ENCODE measurements around the gene FAT2. TPM values are rescaled to one million over a fixed set of nuclear protein-coding genes. Genes with fewer than 3 reads are reported as not detected.

FAT2 gene
- total and polyA plus RNA-seq, 2 experiments from 2014 or later = 0.06 to 0.59 TPM

GRCh38 chr5:151562019-151562707, 29.0 kb downstream of the FAT2 start (continued):
- TF ChIP-seq REST (IDR thresholded peaks at IDR 0.05; ENCODE audit: unreplicated experiment) (no peak), ETS1 (IDR thresholded peaks at IDR 0.05) (no peak), NANOG (IDR thresholded peaks at IDR 0.05; ENCODE audit: borderline replicate concordance) (no peak)

DNA sequence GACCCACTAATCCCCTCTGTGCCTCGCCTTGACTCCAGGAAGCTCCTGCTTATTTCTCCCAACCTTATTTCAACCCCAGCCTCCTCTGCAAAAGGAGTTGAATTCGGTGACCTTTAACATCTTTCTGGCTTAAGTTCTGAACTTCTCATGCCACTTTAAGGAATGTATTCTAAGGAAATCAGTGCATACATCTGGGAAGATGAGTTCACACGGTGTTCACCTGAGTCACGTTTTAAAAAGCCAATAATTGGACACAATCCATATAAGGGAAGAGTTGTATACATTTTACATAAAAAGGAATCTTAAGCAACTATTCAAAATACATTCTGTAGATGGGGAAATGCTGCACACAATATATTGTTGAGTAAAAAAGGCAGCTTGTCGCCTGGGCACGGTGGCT, 33.2 kb downstream of the FAT2 start:
- Histone ChIP-seq H3K9me2 (ENCODE audit: insufficient read depth) (no peaks in the 10 kb centered on the region; the same call in 1 of the 2 replicates), H3K4me3 (no peak overlapping the region), H3K79me2 (replicated peaks; ENCODE audit: insufficient read depth) (no peaks in the 10 kb centered on the region), H3K4me2 (no peak overlapping the region), H3F3A (replicated peaks; ENCODE audit: low read depth) (no peaks in the 10 kb centered on the region), H2AFZ (no peak overlapping the region), H4K20me1 (replicated peaks; ENCODE audit: insufficient read depth) (no peaks in the 10 kb centered on the region), H3K4me1 (ENCODE audit: insufficient read depth) (no peaks in the 10 kb centered on the region), H3K27me3 (ENCODE audit: insufficient read depth) (no peaks in the 10 kb centered on the region), H3K36me3 (ENCODE audit: insufficient read depth) (no peaks in the 10 kb centered on the region), H3K27ac (ENCODE audit: low read depth) (no peak overlapping the region)
- no peak for TF ChIP-seq STAT1 (IDR thresholded peaks at IDR 0.05; ENCODE audit: unreplicated experiment)
- no peak for TF ChIP-seq EZH2phosphoT487 (IDR thresholded peaks at IDR 0.05; ENCODE audit: unreplicated experiment)
- no peak for TF ChIP-seq ZNF114 (CRISPR knock-in tag; IDR thresholded peaks at IDR 0.05)
- Mint-ChIP-seq H3K4me1 (peaks cover 7% of the 10 kb centered on the region), H3K9me3 (no peaks in the 10 kb centered on the region), H3K27me3 (ENCODE audit: insufficient read depth, low read depth, poor library complexity) (peaks cover 4% of the 10 kb centered on the region), H3K4me3 (no peak overlapping the region), H3K36me3 (ENCODE audit: low read depth) (no peaks in the 10 kb centered on the region), H3K27ac (no peak overlapping the region)
- ATAC-seq = no peak
- DNase-seq (ENCODE audit: low spot score) = no peak

- H3K4me1 Mint-ChIP-seq = peaks cover 7% of the 10 kb centered on the region
- H3K9me3 Mint-ChIP-seq = no peaks in the 10 kb centered on the region
- no peak for TF ChIP-seq ETS1 (IDR thresholded peaks at IDR 0.05)
- no peak for TF ChIP-seq ZNF114 (CRISPR knock-in tag; IDR thresholded peaks at IDR 0.05)
- TF ChIP-seq JUNB (IDR thresholded peaks at IDR 0.05; ENCODE audit: unreplicated experiment) = no peak
- TF ChIP-seq EZH2 (IDR thresholded peaks at IDR 0.05; ENCODE audit: low read depth, unreplicated experiment) = no peak
- no peak for TF ChIP-seq EZH2phosphoT487 (IDR thresholded peaks at IDR 0.05; ENCODE audit: unreplicated experiment)
- no peak for TF ChIP-seq ZNF331 (CRISPR knock-in tag; IDR thresholded peaks at IDR 0.05; ENCODE audit: low read depth)
- TF ChIP-seq, protein P1, sequence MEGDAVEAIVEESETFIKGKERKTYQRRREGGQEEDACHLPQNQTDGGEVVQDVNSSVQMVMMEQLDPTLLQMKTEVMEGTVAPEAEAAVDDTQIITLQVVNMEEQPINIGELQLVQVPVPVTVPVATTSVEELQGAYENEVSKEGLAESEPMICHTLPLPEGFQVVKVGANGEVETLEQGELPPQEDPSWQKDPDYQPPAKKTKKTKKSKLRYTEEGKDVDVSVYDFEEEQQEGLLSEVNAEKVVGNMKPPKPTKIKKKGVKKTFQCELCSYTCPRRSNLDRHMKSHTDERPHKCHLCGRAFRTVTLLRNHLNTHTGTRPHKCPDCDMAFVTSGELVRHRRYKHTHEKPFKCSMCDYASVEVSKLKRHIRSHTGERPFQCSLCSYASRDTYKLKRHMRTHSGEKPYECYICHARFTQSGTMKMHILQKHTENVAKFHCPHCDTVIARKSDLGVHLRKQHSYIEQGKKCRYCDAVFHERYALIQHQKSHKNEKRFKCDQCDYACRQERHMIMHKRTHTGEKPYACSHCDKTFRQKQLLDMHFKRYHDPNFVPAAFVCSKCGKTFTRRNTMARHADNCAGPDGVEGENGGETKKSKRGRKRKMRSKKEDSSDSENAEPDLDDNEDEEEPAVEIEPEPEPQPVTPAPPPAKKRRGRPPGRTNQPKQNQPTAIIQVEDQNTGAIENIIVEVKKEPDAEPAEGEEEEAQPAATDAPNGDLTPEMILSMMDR (conservative IDR thresholded peaks at IDR 0.05; ENCODE audit: low read depth in 2 of 2) = no peak
- no peak for TF ChIP-seq REST (IDR thresholded peaks at IDR 0.05; ENCODE audit: unreplicated experiment)
These were observed 33.7 kb downstream of the FAT2 start for GRCh38 chr5:151557466-151557865.

More at GRCh38 chr5:151557466-151557865, 33.7 kb downstream of the FAT2 start:
- Histone ChIP-seq H3K4me2 (no peak overlapping the region), H3K4me1 (ENCODE audit: insufficient read depth) (no peaks in the 10 kb centered on the region), H3K27me3 (ENCODE audit: insufficient read depth) (no peaks in the 10 kb centered on the region), H3K9me2 (ENCODE audit: insufficient read depth) (no peaks in the 10 kb centered on the region; the same call in 1 of the 2 replicates), H3K79me2 (replicated peaks; ENCODE audit: insufficient read depth) (no peaks in the 10 kb centered on the region), H2AFZ (no peak overlapping the region), H4K20me1 (replicated peaks; ENCODE audit: insufficient read depth) (no peaks in the 10 kb centered on the region), H3F3A (replicated peaks; ENCODE audit: low read depth) (no peaks in the 10 kb centered on the region), H3K36me3 (ENCODE audit: insufficient read depth) (no peaks in the 10 kb centered on the region), H3K4me3 (no peak overlapping the region), H3K27ac (ENCODE audit: low read depth) (no peak overlapping the region)
- Mint-ChIP-seq H3K36me3 (ENCODE audit: low read depth) (no peaks in the 10 kb centered on the region), H3K27ac (no peak overlapping the region), H3K27me3 (ENCODE audit: insufficient read depth, low read depth, poor library complexity) (peaks cover 6% of the 10 kb centered on the region), H3K4me3 (no peak overlapping the region)
- DNase-seq (ENCODE audit: low spot score) = no peak
- ATAC-seq = no peak
